CD14-positive monocyte (primary cell): ENCODE data around the gene TSSK3. TPM values are rescaled to one million over a fixed set of nuclear protein-coding genes. Genes with fewer than 3 reads are reported as not detected.

ENCODE experiments used
- DNase-seq, 3 donors: peaks; one replicate each; pipeline ENCODE4 v3.0.0-alpha.2; 2011 to 2022
- H2AFZ ChIP-seq: 2 replicates; pipeline ENCODE4 v1.6.0; 2012; ENCODE audit warnings: mild to moderate bottlenecking, low read depth, low read length, inconsistent platforms; ENCODE audit not compliant: insufficient read depth, poor library complexity, severe bottlenecking
- H3K27ac ChIP-seq, 2 donors: 1 replicate in 1 of 2; 2 replicates in 1 of 2; pipeline ENCODE4 v1.5.1; 2012 to 2013; ENCODE audit warnings: low read length in 2 of 2, control low read depth in 1 of 2, inconsistent platforms in 1 of 2, low read depth in 1 of 2, mild to moderate bottlenecking in 1 of 2
- H3K27me3 ChIP-seq, 2 donors: one replicate each; pipeline versions ENCODE4 v1.6.0 to v1.6.1; 2011 to 2013; ENCODE audit warnings: low read length in 2 of 2; ENCODE audit not compliant: control insufficient read depth in 2 of 2, insufficient read depth in 2 of 2
- H3K36me3 ChIP-seq, 2 donors: replicated peaks in 1 of 2; 1 replicate in 1 of 2; 2 replicates in 1 of 2; pipeline versions ENCODE4 v1.5.1 to v1.6.1; 2012 to 2013; ENCODE audit warnings: low read length in 2 of 2, control low read depth in 1 of 2, inconsistent platforms in 1 of 2, mild to moderate bottlenecking in 1 of 2; ENCODE audit not compliant: insufficient read depth in 2 of 2, control insufficient read depth in 1 of 2
- H3K4me1 ChIP-seq, 2 donors: 1 replicate in 1 of 2; 2 replicates in 1 of 2; pipeline versions ENCODE4 v1.5.1 to v1.6.1; 2012 to 2013; ENCODE audit warnings: low read length in 2 of 2, control low read depth in 1 of 2, inconsistent platforms in 1 of 2, mild to moderate bottlenecking in 1 of 2, moderate library complexity in 1 of 2; ENCODE audit not compliant: insufficient read depth in 2 of 2, control insufficient read depth in 1 of 2
- H3K4me2 ChIP-seq: replicated peaks from 2 replicates; pipeline ENCODE3; 2012; ENCODE audit warnings: low read length, moderate library complexity, mild to moderate bottlenecking; ENCODE audit not compliant: poor library complexity, severe bottlenecking; ENCODE audit errors: extremely low read depth
- H3K4me3 ChIP-seq, 3 experiments: fragments of 200-600 bp in 1 of 3; sonication (generic) in 1 of 3; replicated peaks in 1 of 3; 1 replicate in 2 of 3; 2 replicates in 1 of 3; pipeline ENCODE4 v1.5.1; 2011 to 2013; ENCODE audit warnings: low read length in 3 of 3, mild to moderate bottlenecking in 3 of 3, control low read depth in 2 of 3, low read depth in 2 of 3, inconsistent platforms in 1 of 3, moderate library complexity in 1 of 3
- H3K79me2 ChIP-seq: 2 replicates; pipeline ENCODE4 v1.6.0; 2012; ENCODE audit warnings: mild to moderate bottlenecking, control low read depth, inconsistent platforms, low read length, moderate library complexity; ENCODE audit not compliant: insufficient read depth
- H3K9ac ChIP-seq: 2 replicates; pipeline ENCODE4 v1.6.0; 2017; ENCODE audit warnings: low read length, mild to moderate bottlenecking; ENCODE audit not compliant: insufficient read depth, poor library complexity, severe bottlenecking
- H3K9me3 ChIP-seq, 2 donors: replicated peaks in 1 of 2; 1 replicate in 1 of 2; 2 replicates in 1 of 2; pipeline versions ENCODE4 v1.5.1 to v1.6.1; 2012 to 2013; ENCODE audit warnings: low read length in 2 of 2, control low read depth in 1 of 2; ENCODE audit not compliant: control insufficient read depth in 1 of 2, insufficient read depth in 1 of 2
- H4K20me1 ChIP-seq: 2 replicates; pipeline ENCODE4 v1.6.0; 2012; ENCODE audit warnings: mild to moderate bottlenecking, low read length, control low read depth, moderate library complexity; ENCODE audit not compliant: insufficient read depth
- H3K27ac Mint-ChIP-seq, 7 donors: one replicate each; pipeline ENCODE4 v1.8.0; 2020; ENCODE audit warnings: mild to moderate bottlenecking in 7 of 7, mixed read lengths in 7 of 7, moderate library complexity in 6 of 7, inconsistent platforms in 2 of 7
- H3K27me3 Mint-ChIP-seq, 3 donors: one replicate each; pipeline ENCODE4 v1.8.0; 2021 to 2022; ENCODE audit warnings: low read depth in 3 of 3, mild to moderate bottlenecking in 3 of 3, mixed read lengths in 3 of 3, moderate library complexity in 3 of 3, inconsistent platforms in 1 of 3
- H3K36me3 Mint-ChIP-seq, 2 donors: one replicate each; pipeline ENCODE4 v1.8.0; 2020; ENCODE audit warnings: mixed read lengths in 2 of 2, inconsistent platforms in 1 of 2, mild to moderate bottlenecking in 1 of 2
- H3K4me1 Mint-ChIP-seq: one replicate; pipeline ENCODE4 v1.8.0; 2020; ENCODE audit warnings: mild to moderate bottlenecking, mixed read lengths
- H3K4me3 Mint-ChIP-seq, 2 donors: one replicate each; pipeline ENCODE4 v1.8.0; 2020; ENCODE audit warnings: mild to moderate bottlenecking in 2 of 2, mixed read lengths in 2 of 2, moderate library complexity in 1 of 2
- H3K9me3 Mint-ChIP-seq, 7 donors: one replicate each; pipeline ENCODE4 v1.8.0; 2020 to 2022; ENCODE audit warnings: mixed read lengths in 7 of 7, mild to moderate bottlenecking in 6 of 7, moderate library complexity in 6 of 7, inconsistent platforms in 2 of 7
- CTCF ChIP-seq: fragments of 200-600 bp; IDR thresholded peaks from one replicate; pipeline ENCODE4 v1.8.0; 2022; ENCODE audit warnings: antibody characterized with exemption, mild to moderate bottlenecking
- WGBS: methylation state at CpG from one replicate; pipeline ENCODE4 v1.1.5; 2013; ENCODE audit warnings: missing lambda C conversion rate; ENCODE audit not compliant: insufficient coverage; 5-methylcytosine and 5-hydroxymethylcytosine counted together
- intact Hi-C, 2 donors: fragments of 100-400 bp; cut with micrococcal nuclease; formaldehyde crosslinking; loops; one replicate each; pipeline versions ENCODE4 v1.15.0 to v1.15.1; 2023
- polyA plus RNA-seq, 3 donors: library from polyadenylated mRNA; depleted of rRNA in 1 of 3; unstranded in 2 of 3; stranded (reverse) in 1 of 3; fragments of 300-500 nt in 2 of 3; fragments of >200 nt in 1 of 3; fragmentation: Illumina TruSeq in 2 of 3; gene quantifications; 1 replicate in 2 of 3; 2 replicates in 1 of 3; pipeline ENCODE4 v1.2.3, GENCODE V29; 2012 to 2021

Gene TSSK3
- polyA plus RNA-seq, 3 donors: 0.35 to 1.1 (median 0.65) TPM

- peaks cover 10 to 26% of the 10 kb centered on the region in 2 donors for H3K36me3 Mint-ChIP-seq
- H3K27me3 Mint-ChIP-seq: peaks cover 40 to 51% (median 45%) of the 10 kb centered on the region in 3 donors
Measured at GRCh38 chr1:32341971-32342370, 20.4 kb upstream of the TSSK3 start.

GRCh38 chr1:32342704-32343103 is 19.6 kb upstream of the TSSK3 start:
- no peaks in the 10 kb centered on the region for H3K79me2 ChIP-seq
- Mint-ChIP-seq H3K27ac (peak overlapping the region in 3 of 7 donors; percentile 16 to 58 (median 30)), H3K4me3 (no peak overlapping the region), H3K27me3 (peaks cover 45 to 57% (median 50%) of the 10 kb centered on the region in 3 donors), H3K9me3 (peaks cover 0 to 4% (median 2%) of the 10 kb centered on the region in 7 donors), H3K4me1 (peaks cover 53% of the 10 kb centered on the region), H3K36me3 (peaks cover 10 to 26% of the 10 kb centered on the region in 2 donors)
- H3K36me3 ChIP-seq: no peaks in the 10 kb centered on the region
- WGBS: no CpG with 5 or more reads among the region's 10 CpGs
- peaks cover 6 to 27% of the 10 kb centered on the region in 2 donors for H3K27me3 ChIP-seq
- no peak overlapping the region for H3K9ac ChIP-seq
- H3K27ac ChIP-seq: no peak overlapping the region
- no peaks in the 10 kb centered on the region for H3K9me3 ChIP-seq
- no peak for DNase-seq
- no peak for TF ChIP-seq CTCF
- H4K20me1 ChIP-seq: no peaks in the 10 kb centered on the region
- H2AFZ ChIP-seq: no peak overlapping the region
- intact Hi-C loops: no loop called here
- peaks cover 28 to 42% of the 10 kb centered on the region in 2 donors for H3K4me1 ChIP-seq
- H3K4me2 ChIP-seq: no peak overlapping the region
- no peak overlapping the region for H3K4me3 ChIP-seq

More at GRCh38 chr1:32341971-32342370, 20.4 kb upstream of the TSSK3 start:
- Histone ChIP-seq H3K36me3 (no peaks in the 10 kb centered on the region), H2AFZ (no peak overlapping the region), H3K4me3 (no peak overlapping the region), H4K20me1 (no peaks in the 10 kb centered on the region), H3K4me2 (no peak overlapping the region), H3K9me3 (no peaks in the 10 kb centered on the region), H3K27ac (no peak overlapping the region), H3K27me3 (peaks cover 6 to 20% of the 10 kb centered on the region in 2 donors), H3K9ac (no peak overlapping the region), H3K79me2 (no peaks in the 10 kb centered on the region), H3K4me1 (peaks cover 35 to 49% of the 10 kb centered on the region in 2 donors)
- Mint-ChIP-seq H3K9me3 (peaks cover 0 to 4% (median 2%) of the 10 kb centered on the region in 7 donors), H3K4me3 (no peak overlapping the region), H3K4me1 (peaks cover 60% of the 10 kb centered on the region), H3K27ac (peak overlapping the region in 3 of 7 donors; percentile 20 to 30 (median 30))
- TF ChIP-seq CTCF: no peak
- peak in 1 of 3 donors; percentile 50 for DNase-seq
- WGBS: 75% methylated on average over 3 of the region's 5 CpGs
- intact Hi-C loops: no loop called here
